B cell (primary cell): ENCODE data around the gene RBPJ. TPM values are rescaled to one million over a fixed set of nuclear protein-coding genes. Genes with fewer than 3 reads are reported as not detected.
A peak's percentile ranks its signal among the peaks of the same experiment; 100 is the strongest.

Source experiments
- ATAC-seq: fragments of 200-7000 bp; cut with Tn5 transposase; one replicate; pipeline ENCODE4 v1.10.0; 2021; ENCODE audit warnings: low read depth, mild to moderate bottlenecking, moderate number of reproducible peaks, moderate library complexity
- CTCF ChIA-PET: fragments of 350-600 bp; sonication (Branson Sonifier 250); formaldehyde crosslinking; loops from one replicate; lab custom pipeline; 2021; ENCODE audit warnings: antibody characterized with exemption, inconsistent platforms; lab: Charles Lee
- POLR2A ChIA-PET: fragments of 350-600 bp; sonication (Branson Sonifier 250); formaldehyde crosslinking; loops from one replicate; lab custom pipeline; 2021; ENCODE audit warnings: antibody characterized with exemption; lab: Charles Lee
- DNase-seq: peaks from one replicate; pipeline ENCODE4 v3.0.0; 2013
- H2AFZ ChIP-seq: 2 replicates; pipeline ENCODE4 v1.6.1; 2012; ENCODE audit warnings: mild to moderate bottlenecking, low read depth, low read length; ENCODE audit not compliant: insufficient read depth, poor library complexity, severe bottlenecking
- H3K27ac ChIP-seq, 2 donors: 1 replicate in 1 of 2; 2 replicates in 1 of 2; pipeline ENCODE4 v1.5.1; 2012 to 2013; ENCODE audit warnings: low read length in 2 of 2, mild to moderate bottlenecking in 2 of 2, moderate library complexity in 1 of 2
- H3K27me3 ChIP-seq, 4 experiments: fragments of 200-600 bp in 1 of 4; sonication (generic) in 1 of 4; replicated peaks in 1 of 4; 1 replicate in 2 of 4; 2 replicates in 2 of 4; pipeline versions ENCODE4 v1.6.1 to v1.7.0; 2013 to 2016; ENCODE audit warnings: low read length in 3 of 4, mild to moderate bottlenecking in 2 of 4, mixed read lengths in 1 of 4, moderate library complexity in 1 of 4; ENCODE audit not compliant: insufficient read depth in 4 of 4, control insufficient read depth in 3 of 4; ENCODE audit errors: control extremely low read depth in 1 of 4
- H3K36me3 ChIP-seq, 2 experiments: replicated peaks in 1 of 2; 1 replicate in 1 of 2; 2 replicates in 1 of 2; pipeline versions ENCODE4 v1.6.1 to v1.7.1; 2013; ENCODE audit warnings: low read length in 1 of 2; ENCODE audit not compliant: insufficient read depth in 2 of 2, control insufficient read depth in 1 of 2; ENCODE audit errors: control extremely low read depth in 1 of 2, extremely low read depth in 1 of 2
- H3K4me1 ChIP-seq, 2 donors: fragments of 200-600 bp in 1 of 2; sonication (generic) in 1 of 2; 1 replicate in 1 of 2; 2 replicates in 1 of 2; pipeline versions ENCODE4 v1.5.1 to v1.6.1; 2013 to 2017; ENCODE audit warnings: low read length in 2 of 2; ENCODE audit not compliant: control insufficient read depth in 2 of 2, insufficient read depth in 2 of 2
- H3K4me2 ChIP-seq: replicated peaks from 2 replicates; pipeline ENCODE3; 2012; ENCODE audit warnings: mild to moderate bottlenecking, low read depth, low read length; ENCODE audit not compliant: poor library complexity, severe bottlenecking
- H3K4me3 ChIP-seq, 5 experiments: fragments of 200-600 bp in 1 of 5; sonication (generic) in 1 of 5; 1 replicate in 3 of 5; 2 replicates in 2 of 5; pipeline versions ENCODE4 v1.5.1 to v1.7.0; 2011 to 2016; ENCODE audit warnings: low read length in 4 of 5, mild to moderate bottlenecking in 4 of 5, low read depth in 2 of 5, control low read depth in 1 of 5, moderate library complexity in 1 of 5; ENCODE audit not compliant: insufficient read depth in 1 of 5; ENCODE audit errors: control extremely low read depth in 1 of 5, extremely low read depth in 1 of 5
- H3K79me2 ChIP-seq: fragments of 200-600 bp; sonication (generic); one replicate; pipeline ENCODE4 v1.6.0; 2016; ENCODE audit warnings: low read length; ENCODE audit not compliant: control insufficient read depth, insufficient read depth
- H3K9ac ChIP-seq: fragments of 200-600 bp; sonication (generic); 2 replicates; pipeline ENCODE4 v1.6.1; 2017; ENCODE audit warnings: mild to moderate bottlenecking, low read length, moderate library complexity
- H3K9me3 ChIP-seq, 3 donors: one replicate each; pipeline versions ENCODE4 v1.6.1 to v1.7.1; 2013; ENCODE audit warnings: low read length in 2 of 3; ENCODE audit not compliant: control insufficient read depth in 2 of 3, insufficient read depth in 1 of 3; ENCODE audit errors: control extremely low read depth in 1 of 3
- H4K20me1 ChIP-seq: 2 replicates; pipeline ENCODE4 v1.6.0; 2012; ENCODE audit warnings: mild to moderate bottlenecking, low read length; ENCODE audit not compliant: insufficient read depth, control insufficient read depth, poor library complexity, severe bottlenecking
- H3K27ac Mint-ChIP-seq: one replicate; pipeline ENCODE4 v1.8.0; 2021; ENCODE audit warnings: mixed read lengths
- H3K27me3 Mint-ChIP-seq: one replicate; pipeline ENCODE4 v1.8.0; 2021; ENCODE audit warnings: mixed read lengths
- H3K4me1 Mint-ChIP-seq: one replicate; pipeline ENCODE4 v1.8.0; 2021; ENCODE audit warnings: mixed read lengths
- H3K4me3 Mint-ChIP-seq: one replicate; pipeline ENCODE4 v1.8.0; 2021; ENCODE audit warnings: mixed read lengths
- H3K9me3 Mint-ChIP-seq: one replicate; pipeline ENCODE4 v1.8.0; 2022; ENCODE audit warnings: mixed read lengths; ENCODE audit not compliant: insufficient read depth
- EZH2 ChIP-seq: IDR thresholded peaks from 2 replicates; pipeline ENCODE4 v1.6.1; 2012; ENCODE audit warnings: borderline replicate concordance, low read depth, mild to moderate bottlenecking, moderate library complexity, low read length; ENCODE audit not compliant: insufficient read depth, poor library complexity, severe bottlenecking
- WGBS: methylation state at CpG from one replicate; pipeline ENCODE4 v1.1.5; 2013; ENCODE audit warnings: missing lambda C conversion rate; ENCODE audit not compliant: insufficient coverage; 5-methylcytosine and 5-hydroxymethylcytosine counted together
- intact Hi-C: fragments of 100-400 bp; cut with micrococcal nuclease; formaldehyde crosslinking; loops from one replicate; pipeline ENCODE4 v1.10.0; 2022
- polyA plus RNA-seq: library from polyadenylated mRNA; depleted of rRNA; stranded (reverse); fragments of >200 nt; gene quantifications from 2 replicates; pipeline ENCODE4 v1.2.3, GENCODE V29; 2012
- total RNA-seq, 2 donors: library from RNA; stranded (reverse); fragments of 120-200 nt in 1 of 2; gene quantifications; 1 replicate in 1 of 2; 2 replicates in 1 of 2; pipeline versions ENCODE4 v1.2.3 to v1.2.4, GENCODE V29; 2013 to 2022
- TF ChIP-seq, protein P1 (sequence below): fragments of 200-600 bp; IDR thresholded peaks from one replicate; pipeline ENCODE4 v1.8.0; 2022; ENCODE audit warnings: antibody characterized with exemption, mild to moderate bottlenecking

The RBPJ gene
- total and polyA plus RNA-seq, 2 donors (not counting 1 experiment from before 2014, with no cell fraction given) = 10.6 to 50.1 TPM

DNA sequence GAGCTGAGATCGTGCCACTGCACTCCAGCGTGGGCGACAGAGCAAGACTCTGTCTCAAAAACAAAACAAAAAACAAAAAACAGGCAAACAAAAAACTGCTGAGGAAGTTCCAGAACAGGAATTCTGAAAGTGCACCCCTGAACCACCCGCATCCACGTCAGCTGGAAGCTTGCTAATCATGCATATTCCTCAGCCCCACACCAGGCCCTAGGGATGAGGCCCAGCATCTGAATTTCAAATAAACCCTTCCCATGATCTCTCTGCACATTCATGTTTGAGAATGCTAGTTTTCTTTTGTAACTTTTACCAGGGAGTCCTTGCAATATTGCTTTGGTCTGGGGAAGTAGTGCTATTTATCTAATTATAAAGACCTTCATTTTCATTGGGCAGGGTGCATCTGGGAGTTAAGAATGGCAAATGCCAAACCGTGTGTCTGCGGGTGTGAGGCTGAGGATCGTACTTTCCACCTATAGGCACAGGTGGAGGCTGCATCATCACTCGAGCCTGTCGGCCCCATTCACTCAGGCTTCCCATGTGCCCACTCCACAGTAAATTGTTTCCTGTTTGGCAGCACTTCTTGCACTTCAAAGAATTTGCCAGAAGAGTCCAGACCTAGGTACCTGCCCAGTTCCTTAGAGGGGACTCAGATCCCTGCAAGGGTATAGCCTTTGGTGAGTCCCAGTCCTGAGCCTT is 145.9 kb downstream of the RBPJ start:
- peaks cover 14% of the 10 kb centered on the region for H3K27me3 Mint-ChIP-seq
- Histone ChIP-seq H3K4me2 (no peak overlapping the region), H3K36me3 (no peaks in the 10 kb centered on the region), H3K9me3 (peaks cover 0 to 3% (median 0%) of the 10 kb centered on the region in 3 donors), H2AFZ (no peak overlapping the region), H3K4me3 (no peak overlapping the region), H4K20me1 (no peaks in the 10 kb centered on the region), H3K79me2 (no peaks in the 10 kb centered on the region), H3K9ac (no peak overlapping the region), H3K27me3 (peaks cover 0 to 7% (median 0%) of the 10 kb centered on the region in 4 experiments), H3K27ac (no peak overlapping the region), H3K4me1 (no peaks in the 10 kb centered on the region)
- ATAC-seq (no peak), DNase-seq (no peak)
- H3K9me3 Mint-ChIP-seq = no peaks in the 10 kb centered on the region
- 91% methylated on average over 10 of the region's 10 CpGs for WGBS
- H3K27ac Mint-ChIP-seq = no peak overlapping the region
- ChIA-PET CTCF (no interaction called here), POLR2A (no interaction called here)
- H3K4me1 Mint-ChIP-seq = no peaks in the 10 kb centered on the region
- TF ChIP-seq EZH2 = no peak
- TF ChIP-seq, protein P1, sequence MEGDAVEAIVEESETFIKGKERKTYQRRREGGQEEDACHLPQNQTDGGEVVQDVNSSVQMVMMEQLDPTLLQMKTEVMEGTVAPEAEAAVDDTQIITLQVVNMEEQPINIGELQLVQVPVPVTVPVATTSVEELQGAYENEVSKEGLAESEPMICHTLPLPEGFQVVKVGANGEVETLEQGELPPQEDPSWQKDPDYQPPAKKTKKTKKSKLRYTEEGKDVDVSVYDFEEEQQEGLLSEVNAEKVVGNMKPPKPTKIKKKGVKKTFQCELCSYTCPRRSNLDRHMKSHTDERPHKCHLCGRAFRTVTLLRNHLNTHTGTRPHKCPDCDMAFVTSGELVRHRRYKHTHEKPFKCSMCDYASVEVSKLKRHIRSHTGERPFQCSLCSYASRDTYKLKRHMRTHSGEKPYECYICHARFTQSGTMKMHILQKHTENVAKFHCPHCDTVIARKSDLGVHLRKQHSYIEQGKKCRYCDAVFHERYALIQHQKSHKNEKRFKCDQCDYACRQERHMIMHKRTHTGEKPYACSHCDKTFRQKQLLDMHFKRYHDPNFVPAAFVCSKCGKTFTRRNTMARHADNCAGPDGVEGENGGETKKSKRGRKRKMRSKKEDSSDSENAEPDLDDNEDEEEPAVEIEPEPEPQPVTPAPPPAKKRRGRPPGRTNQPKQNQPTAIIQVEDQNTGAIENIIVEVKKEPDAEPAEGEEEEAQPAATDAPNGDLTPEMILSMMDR = no peak
- intact Hi-C loops = no loop called here
- H3K4me3 Mint-ChIP-seq = no peak overlapping the region

DNA sequence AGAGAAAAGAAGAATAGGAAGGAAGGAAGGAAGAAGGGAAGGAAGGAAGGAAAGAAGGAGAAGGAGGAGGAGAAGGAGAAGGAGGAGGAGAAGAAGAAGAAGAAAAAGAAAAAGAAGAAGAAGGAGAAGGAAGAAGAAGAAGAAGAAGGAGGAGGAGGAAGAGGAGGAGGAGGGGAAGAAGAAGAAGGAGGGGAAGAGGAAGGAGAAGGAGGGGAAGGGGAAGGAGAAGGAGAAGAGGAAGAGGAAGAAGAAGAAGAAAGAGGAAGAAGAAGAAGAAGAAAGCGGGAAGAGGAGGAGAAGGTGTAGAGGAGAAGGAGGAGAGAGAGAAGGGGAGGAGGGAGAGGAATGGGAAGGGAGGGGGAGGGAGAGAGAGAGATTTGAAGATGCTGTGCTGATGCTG is 146.9 kb downstream of the RBPJ start:
- CTCF ChIA-PET = no interaction called here
- Histone ChIP-seq H3K4me1 (no peaks in the 10 kb centered on the region), H3K4me3 (no peak overlapping the region), H3K4me2 (no peak overlapping the region), H3K9ac (no peak overlapping the region), H3K27ac (no peak overlapping the region), H4K20me1 (no peaks in the 10 kb centered on the region), H2AFZ (no peak overlapping the region), H3K36me3 (no peaks in the 10 kb centered on the region), H3K79me2 (no peaks in the 10 kb centered on the region), H3K9me3 (peaks cover 0 to 3% (median 0%) of the 10 kb centered on the region in 3 donors), H3K27me3 (peaks cover 0 to 7% (median 0%) of the 10 kb centered on the region in 4 experiments)
- no peak for ATAC-seq
- intact Hi-C loops = no loop called here
- Mint-ChIP-seq H3K4me1 (no peaks in the 10 kb centered on the region), H3K27ac (no peak overlapping the region), H3K9me3 (no peaks in the 10 kb centered on the region), H3K4me3 (no peak overlapping the region), H3K27me3 (peaks cover 14% of the 10 kb centered on the region)
- POLR2A ChIA-PET = no interaction called here
- no peak for DNase-seq
- TF ChIP-seq EZH2 = no peak
- TF ChIP-seq, protein P1 = peak; percentile 11
- 83% methylated on average over 1 of the region's 1 CpG for WGBS
